ENCODE data around the gene EID3.
"Not testable (repeated sequence)": the region's sequence is repeated elsewhere in the genome, so short reads cannot be mapped to it uniquely, and the experiment has no call there.

EID3 gene

DNA sequence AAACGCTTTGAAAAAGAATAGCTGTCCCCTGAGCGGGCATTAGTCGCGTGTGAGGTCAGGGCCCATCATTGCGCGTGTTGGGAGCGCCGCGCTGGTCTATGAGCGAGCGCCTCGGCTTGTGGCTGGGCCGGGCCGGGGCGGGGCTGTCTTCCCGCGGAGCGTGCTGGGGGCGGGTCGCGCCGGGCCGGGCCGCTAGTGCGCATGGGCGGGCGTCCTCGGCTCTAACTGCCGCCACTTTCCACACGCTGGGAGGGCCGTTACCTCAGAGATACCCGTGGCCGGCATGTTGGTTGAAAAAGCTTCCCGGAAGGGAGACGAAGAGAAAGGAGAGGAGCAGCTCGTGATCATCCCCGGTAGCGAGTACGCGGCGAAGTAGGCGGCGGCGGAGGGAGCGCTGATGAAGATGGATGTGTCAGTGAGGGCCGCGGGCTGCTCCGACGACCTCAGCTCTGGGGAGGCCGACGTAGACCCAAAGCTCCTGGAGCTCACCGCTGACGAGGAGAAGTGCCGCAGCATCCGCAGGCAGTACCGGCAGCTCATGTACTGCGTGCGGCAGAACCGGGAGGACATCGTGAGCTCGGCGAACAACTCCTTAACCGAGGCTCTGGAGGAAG is at the start of gene EID3:
TSS of gene EID3 (plus strand) at position 202 of the 614 bp plus-strand sequence. CDS start at position 398, 196 bp downstream.
- no peak for DNase-seq
- in situ Hi-C loops (cut with MboI; ENCODE audit: low pct_unique_long_range_greater_than_20kb, low sequenced_read_pairs) = no loop called here

DNA sequence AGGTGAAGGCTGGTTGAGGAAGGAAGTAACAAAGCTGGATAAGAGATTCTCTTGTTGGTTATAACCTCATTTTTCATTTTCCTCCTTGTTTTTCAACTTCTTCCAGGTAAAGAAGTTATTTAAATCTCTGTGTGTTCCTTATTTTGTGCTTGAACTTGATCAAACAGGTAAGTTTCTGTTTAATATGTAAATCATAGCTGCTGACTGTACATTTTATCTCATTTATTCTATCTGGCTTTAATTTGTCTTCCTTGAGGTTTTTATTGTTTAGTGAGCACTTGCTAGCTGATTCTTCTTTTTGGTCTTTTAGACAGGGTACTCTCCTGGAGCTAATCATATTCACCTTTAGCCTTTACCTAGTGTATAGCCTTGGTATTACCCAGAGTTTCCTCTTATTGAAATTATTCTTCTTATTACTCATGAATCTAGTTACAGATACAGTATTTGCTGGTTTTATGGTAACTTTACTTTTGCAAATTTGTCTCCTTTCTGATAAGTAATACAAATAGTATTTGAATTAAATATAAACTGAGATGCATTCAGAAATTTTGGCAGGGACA is 45.5 kb upstream of the EID3 start:
- in situ Hi-C loops (cut with MboI; ENCODE audit: low pct_unique_long_range_greater_than_20kb, low sequenced_read_pairs) = no loop called here

DNA sequence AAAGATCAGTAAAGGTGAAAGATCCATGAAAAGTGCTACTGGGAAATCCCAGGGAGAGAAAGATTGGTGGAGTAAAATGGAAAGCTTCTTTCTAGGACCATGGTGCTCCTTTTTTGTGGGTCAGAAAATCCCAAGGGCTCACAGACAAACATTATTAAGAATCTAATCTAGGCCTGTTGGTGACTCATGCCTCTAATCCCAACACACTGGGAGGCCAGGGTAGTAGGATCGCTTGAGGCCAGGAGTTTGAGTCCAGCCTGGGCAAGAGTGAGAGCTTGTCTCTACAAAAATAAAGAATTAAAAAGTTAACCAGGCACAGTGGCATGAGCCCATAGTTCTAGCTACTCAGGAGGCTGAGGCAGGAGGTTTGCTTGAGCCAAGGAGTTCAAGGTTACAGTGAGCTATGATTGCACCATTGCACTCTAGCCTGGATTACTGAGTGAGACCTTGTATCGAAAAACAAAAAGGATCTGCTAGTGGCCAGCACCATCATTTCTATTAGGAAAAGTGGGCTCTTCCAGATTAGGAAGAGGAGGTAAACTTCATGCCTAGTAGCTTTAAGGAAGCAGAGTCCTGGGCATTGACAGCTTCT is 45.0 kb upstream of the EID3 start:
- in situ Hi-C loops (cut with MboI; ENCODE audit: low pct_unique_long_range_greater_than_20kb, low sequenced_read_pairs) = no loop called here

More for the DNA sequence above, 45.5 kb upstream of the EID3 start:
- DNase-seq = no peak

DNA sequence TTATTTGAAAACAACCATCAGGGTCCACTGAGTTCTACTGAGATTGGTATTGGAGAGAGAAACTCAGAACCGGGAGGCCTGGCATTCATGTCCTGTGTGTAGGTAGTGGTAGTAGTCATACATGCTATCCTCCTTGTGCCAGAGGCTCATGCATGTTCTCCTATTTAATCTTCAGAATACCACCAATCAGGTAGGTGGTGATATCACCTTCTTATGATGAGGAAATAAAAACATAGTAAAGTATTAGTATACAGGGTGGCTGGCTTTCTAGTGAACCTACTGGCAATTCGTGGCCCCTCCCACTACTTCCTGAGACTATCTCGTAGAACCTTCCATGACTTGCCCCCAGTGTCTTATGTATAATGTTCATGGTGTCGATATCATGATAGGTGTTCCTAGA is 40.5 kb upstream of the EID3 start:
- in situ Hi-C loops (cut with MboI; ENCODE audit: low pct_unique_long_range_greater_than_20kb, low sequenced_read_pairs) = no loop called here
- DNase-seq = no peak

More for the DNA sequence above, 45.0 kb upstream of the EID3 start:
- DNase-seq = no peak

DNA sequence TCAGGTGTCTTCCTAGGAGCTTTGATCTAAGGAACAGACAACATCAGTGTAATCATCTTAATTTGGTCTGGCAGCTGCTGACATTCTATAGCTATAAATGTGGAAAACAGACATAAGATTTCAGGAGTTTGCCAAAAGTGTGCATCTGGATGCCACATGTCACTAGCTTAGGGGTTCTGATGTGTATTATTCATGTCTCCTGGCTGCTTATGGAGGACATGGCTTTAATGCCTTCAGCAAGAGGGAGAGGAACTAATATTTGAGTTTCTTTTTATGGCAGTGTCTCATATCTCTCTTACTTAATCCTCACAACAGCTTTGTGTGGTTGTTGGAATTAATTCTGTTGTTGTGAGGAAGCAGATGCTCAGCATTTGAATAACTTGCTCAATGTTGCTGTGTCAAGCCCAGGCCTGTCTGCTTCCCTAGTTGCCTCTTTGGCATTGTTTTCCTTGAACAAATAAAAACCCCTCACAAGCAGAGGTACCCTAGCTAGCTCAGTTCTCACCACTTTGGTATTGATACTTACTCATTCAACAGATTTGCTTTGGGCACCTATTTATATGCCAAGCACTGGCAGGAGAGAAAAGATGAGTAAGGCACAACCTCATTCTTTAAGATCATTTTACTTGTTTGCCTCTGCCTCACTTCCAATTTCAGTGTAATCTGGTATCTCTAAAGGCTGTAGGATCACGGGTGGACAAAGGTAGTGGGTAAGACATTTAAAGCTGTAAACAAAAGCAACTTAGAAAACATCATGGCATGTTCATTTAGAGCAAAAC is 39.8 kb upstream of the EID3 start:
- peak; percentile 44 for DNase-seq
- in situ Hi-C loops (cut with MboI; ENCODE audit: low pct_unique_long_range_greater_than_20kb, low sequenced_read_pairs) = no loop called here

DNA sequence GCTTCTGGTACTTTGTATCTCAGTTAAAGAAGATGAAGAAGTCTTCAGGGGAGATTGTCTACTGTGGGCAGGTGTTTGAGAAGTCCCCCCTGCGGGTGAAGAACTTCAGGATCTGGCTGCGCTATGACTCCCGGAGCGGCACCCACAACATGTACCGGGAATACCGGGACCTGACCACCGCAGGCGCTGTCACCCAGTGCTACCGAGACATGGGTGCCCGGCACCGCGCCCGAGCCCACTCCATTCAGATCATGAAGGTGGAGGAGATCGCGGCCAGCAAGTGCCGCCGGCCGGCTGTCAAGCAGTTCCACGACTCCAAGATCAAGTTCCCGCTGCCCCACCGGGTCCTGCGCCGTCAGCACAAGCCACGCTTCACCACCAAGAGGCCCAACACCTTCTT is 38.1 kb upstream of the EID3 start:
- in situ Hi-C loops (cut with MboI; ENCODE audit: low pct_unique_long_range_greater_than_20kb, low sequenced_read_pairs); DNase-seq: not testable (repeated sequence)

DNA sequence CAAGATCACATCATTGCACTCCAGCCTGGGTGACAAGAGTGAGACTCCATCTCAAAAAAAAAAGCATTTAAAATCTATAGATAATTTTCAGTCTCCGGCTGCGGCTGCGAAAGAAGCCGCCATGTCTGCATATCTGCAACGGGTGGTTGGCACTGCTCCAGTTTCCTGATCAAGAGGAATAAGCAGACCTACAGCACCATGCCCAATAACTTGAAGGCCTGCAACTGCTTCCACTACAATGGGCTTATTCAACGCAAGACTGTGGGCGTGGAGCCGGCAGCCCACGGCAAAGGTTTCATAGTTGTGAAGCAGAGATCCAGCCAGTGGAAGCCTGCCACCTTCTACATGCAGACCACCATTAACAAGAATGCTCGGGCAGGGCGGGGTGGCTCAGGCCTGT is 30.6 kb upstream of the EID3 start:
- in situ Hi-C loops (cut with MboI; ENCODE audit: low pct_unique_long_range_greater_than_20kb, low sequenced_read_pairs) = no loop called here

DNA sequence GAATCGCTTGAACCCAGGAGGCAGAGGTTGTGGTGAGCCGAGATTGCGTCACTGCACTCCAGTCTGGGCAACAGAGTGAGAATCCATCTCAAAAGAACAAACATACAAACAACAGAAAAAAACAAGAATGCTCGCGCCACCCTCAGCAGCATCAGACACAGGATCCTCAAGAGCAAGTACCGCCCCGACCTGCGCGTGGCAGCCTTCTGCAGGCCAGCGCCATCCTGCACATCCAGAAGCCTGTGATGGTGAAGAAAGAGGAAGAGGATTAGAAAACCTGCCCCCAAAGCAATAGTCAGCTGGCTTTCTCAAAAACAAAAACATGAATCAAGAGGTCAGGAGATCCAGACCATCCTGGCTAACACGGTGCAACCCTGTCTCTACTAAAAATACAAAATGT is 30.0 kb upstream of the EID3 start:
- in situ Hi-C loops (cut with MboI; ENCODE audit: low pct_unique_long_range_greater_than_20kb, low sequenced_read_pairs) = no loop called here
- DNase-seq = peak; percentile 41

More for the DNA sequence above, 30.6 kb upstream of the EID3 start:
- DNase-seq = no peak

DNA sequence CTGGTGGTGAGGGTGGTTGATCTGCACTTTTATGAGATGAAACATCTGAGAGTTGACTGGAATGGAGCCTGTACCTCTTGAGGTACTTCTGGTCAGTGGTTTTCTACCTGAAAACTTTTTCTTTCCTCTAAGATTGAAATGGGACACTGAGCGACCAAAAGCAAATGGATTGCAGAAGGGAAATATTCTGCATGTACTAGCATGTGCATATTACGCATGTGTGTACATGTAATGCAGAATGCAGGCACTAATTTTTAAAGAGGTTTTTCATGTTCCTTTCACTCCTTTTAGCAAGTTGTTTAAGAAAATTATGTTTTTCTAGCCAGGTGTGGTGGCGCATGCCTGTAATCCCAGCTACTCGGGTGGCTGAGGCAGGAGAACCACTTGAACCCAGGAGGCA is 28.7 kb upstream of the EID3 start:
- in situ Hi-C loops (cut with MboI; ENCODE audit: low pct_unique_long_range_greater_than_20kb, low sequenced_read_pairs) = no loop called here
- DNase-seq = no peak

DNA sequence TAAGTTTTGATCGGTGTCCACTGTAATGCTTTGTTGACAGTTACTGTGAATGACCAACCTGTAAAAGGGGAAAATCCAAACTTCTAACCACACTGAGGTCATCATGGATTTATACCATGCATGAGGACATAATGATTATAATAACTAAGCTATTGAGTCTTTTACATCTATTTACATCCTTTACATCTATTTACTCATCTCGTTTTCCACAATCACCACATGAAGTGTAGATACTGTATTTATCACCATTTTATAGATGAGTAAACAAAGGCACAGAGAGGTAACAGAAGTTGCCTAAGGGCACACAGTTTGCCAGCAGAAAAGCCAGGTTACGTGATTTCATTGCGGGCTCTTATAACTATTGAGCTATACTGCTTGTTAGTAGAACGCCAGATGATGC is 27.9 kb upstream of the EID3 start:
- DNase-seq = no peak
- in situ Hi-C loops (cut with MboI; ENCODE audit: low pct_unique_long_range_greater_than_20kb, low sequenced_read_pairs) = no loop called here

DNA sequence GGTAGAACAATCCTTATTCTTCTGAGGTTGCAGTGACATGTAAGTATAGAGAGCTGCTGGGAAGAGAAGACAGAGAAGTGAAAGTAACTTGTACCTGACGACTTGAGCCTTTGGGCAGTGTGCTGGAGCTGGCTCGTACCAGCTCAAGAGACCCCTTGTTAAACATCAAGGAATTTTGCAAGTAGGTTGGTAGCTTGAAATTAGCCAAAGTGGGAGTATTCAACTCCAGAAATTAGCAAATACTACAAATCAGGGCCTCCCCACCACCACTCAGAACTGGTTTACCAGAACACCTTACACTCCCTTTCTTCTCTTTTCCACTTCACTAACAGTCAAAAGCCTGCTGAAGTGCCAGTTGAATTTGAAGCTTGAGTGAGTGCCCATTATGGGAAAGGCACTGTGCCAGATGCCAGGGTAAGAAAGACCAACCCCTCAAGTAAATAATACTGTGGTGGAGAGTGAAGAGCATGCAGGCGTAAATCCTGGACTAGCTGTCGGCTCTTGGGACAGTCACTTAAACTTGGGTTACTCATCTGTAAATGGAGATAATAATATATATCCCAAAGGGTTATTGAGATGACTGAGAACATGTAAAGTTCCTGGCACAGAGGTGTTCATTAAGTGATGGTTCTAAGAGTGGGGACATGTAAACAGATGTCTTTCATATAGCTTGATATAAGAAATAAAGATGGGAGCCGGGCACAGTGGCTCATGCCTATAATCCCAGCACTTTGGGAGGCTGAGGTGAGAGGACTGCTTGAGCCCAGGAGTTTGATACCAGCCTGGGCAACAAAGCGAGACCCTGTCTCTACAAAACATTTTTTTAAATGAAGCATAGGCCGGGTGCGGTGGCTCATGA is 27.0 kb upstream of the EID3 start:
- no peak for DNase-seq
- in situ Hi-C loops (cut with MboI; ENCODE audit: low pct_unique_long_range_greater_than_20kb, low sequenced_read_pairs) = no loop called here

DNA sequence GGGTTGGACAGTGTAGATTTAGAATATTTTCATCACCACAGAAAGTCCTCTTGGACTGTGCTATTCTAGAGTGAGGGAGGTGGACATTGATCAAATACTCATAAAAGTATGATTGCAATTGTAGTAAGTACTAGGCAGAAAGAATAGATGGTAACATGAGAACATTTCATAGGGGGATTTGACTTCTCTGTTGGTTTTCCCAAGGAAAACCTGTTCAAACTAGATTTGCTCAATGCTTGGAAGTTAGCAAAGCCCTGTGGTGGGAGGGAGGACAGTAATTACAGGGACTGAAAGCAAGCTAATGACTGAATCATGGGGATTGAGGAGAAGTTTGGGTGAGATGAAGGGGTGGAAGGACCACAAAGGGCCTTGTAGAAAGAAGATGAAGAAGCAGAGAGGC is 24.4 kb upstream of the EID3 start:
- in situ Hi-C loops (cut with MboI; ENCODE audit: low pct_unique_long_range_greater_than_20kb, low sequenced_read_pairs) = no loop called here
- DNase-seq = no peak

DNA sequence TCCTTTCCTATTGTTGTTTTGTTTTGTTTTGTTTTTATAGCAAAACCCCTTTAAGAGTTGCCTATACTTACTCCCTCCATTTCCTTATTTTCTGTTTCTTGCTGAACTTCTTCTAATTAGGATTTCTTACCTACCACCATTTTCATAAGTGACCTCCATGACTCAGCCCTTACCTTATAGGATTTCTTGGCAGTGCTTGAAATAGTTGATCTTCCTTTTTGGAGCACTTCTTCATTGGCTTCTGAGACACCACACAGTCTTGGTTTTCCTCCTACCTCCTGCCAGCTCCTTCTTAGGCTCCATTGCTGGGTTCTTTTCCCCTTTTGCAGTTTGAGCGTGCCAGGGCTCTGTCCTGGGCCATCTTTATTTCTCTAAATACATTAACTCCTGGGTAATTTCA is 23.4 kb upstream of the EID3 start:
- DNase-seq = no peak
- in situ Hi-C loops (cut with MboI; ENCODE audit: low pct_unique_long_range_greater_than_20kb, low sequenced_read_pairs) = no loop called here

DNA sequence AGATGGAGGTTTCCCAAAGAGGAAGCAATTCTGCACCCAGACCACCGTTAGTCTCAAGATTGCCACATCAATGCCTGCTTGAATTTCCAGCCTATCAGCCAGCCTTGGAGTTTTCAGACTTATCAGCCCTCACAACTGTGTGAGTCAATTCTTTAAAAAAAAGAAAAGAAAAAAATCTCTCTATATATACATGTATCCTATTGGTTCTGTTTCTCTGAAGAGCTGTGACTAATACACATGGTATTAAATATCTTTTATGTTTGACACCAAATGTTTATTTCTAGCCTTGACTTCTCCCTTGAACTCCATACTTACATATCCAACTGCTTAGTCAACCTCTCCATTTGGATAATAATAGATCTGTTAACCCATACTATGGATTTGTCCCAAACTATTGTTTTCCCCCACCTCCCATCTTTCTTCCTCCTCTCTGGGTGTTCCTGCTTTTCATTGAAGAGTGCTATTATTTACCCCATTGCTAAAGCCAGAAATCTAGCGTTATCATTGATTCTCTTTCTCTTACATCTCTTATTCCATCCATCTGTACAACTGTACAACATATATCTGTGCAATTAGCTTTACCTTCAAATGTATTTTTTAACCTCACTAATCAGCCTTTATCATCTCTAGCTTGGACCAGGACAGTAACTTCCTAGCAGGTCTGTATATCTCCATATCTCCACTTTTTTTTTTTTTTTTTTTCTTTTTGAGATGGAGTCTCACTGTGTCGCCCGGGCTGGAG is 22.7 kb upstream of the EID3 start:
- DNase-seq = peak; percentile 45
- in situ Hi-C loops (cut with MboI; ENCODE audit: low pct_unique_long_range_greater_than_20kb, low sequenced_read_pairs) = no loop called here

DNA sequence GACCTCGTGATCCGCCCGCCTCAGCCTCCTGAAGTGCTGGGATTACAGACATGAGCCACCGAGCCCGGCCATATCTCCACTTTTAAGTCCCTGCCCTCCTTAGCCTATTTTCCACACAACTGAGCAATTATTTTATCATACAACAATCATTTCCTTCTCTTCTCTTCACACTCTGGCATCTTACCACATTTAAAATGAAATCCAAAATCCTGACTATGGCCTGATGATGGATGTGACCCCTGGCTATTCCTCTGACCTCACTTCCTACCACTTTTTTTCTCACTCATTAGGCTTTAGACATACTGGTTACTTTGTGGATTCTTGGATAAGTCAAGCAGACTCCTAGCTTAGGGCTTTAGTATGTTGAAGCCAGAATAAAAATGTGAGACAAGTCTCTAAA is 21.9 kb upstream of the EID3 start:
- no peak for DNase-seq
- in situ Hi-C loops (cut with MboI; ENCODE audit: low pct_unique_long_range_greater_than_20kb, low sequenced_read_pairs) = no loop called here

DNA sequence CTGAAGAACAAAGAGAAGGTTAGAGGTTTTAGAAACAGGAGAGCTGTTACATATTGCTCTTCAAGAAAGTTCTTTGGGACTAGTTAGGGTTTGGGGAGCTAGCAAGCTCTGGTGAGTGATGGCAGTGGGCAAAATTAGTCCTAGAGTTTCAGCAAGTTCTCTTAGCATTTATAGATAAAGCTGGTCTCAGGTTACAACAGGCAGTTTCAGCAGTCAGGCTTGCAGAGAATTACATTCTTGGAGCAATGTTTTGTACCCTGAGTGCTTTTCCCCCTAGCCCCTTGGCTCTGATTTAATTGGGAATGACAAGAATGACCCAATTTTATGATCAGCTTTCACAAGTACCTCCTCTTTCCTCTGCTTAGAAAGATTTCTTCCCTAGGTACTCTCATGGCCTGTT is 21.4 kb upstream of the EID3 start:
- DNase-seq = no peak
- in situ Hi-C loops (cut with MboI; ENCODE audit: low pct_unique_long_range_greater_than_20kb, low sequenced_read_pairs) = no loop called here

DNA sequence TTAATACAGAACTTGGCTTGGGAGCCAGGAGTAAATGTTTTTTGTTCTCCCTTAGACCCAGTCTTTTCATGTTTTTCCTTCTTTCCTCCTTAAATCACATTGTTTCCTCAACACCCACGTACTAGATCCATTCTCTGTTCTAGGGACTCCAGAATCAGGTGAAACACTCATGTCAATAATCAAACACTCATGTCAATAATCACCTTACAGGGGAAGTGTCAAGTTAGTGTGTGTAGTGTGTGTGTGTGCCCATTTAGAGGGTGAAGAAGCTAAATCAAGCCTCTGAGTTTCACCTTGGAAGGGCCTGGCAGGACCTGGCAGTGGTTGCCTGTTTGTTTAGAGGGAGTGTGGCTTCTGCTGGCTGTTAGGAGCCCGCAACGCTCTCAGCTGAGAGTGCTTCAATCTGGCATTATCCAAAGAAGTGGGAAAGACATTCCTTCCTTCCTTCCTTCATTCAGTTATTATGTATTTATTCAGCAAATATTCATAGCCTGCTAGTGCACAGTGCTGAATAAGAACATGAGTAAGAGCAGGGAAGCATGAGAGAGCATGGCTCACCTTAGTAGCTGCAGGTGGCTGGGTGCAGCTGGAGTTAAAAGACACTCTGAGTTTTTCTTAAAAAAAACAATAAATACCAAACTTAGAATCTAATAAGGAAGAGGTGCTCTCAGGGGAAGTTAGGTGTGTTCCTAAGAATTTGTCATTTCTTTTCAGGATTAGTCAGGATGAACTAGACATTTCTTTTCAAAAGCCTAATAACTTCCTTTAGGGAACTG is 17.6 kb upstream of the EID3 start:
- in situ Hi-C loops (cut with MboI; ENCODE audit: low pct_unique_long_range_greater_than_20kb, low sequenced_read_pairs) = no loop called here
- no peak for DNase-seq

All from KBM-7 (cell line).